ENCODE results near the gene MRPL43. TPM values are rescaled to one million over a fixed set of nuclear protein-coding genes. Genes with fewer than 3 reads are reported as not detected.
"Not testable (repeated sequence)": the region's sequence is repeated elsewhere in the genome, so short reads cannot be mapped to it uniquely, and the experiment has no call there.

MRPL43 gene
- 100 to 1,000 TPM in 2 of 3 donors, 10 to 100 TPM in 1; 94.5 to 128 (median 103) TPM for polyA plus RNA-seq (ENCODE audit: insufficient read length in 3 of 3)
- long read RNA-seq, donor 1, transcript MRPL43-203 (3 exons, 1,010 nt) = major isoform, 35 of 85 reads
- long read RNA-seq, donor 1, transcript MRPL43-204 (6 exons, 894 nt) = minor isoform, 15 of 85 reads
- long read RNA-seq, donor 1, transcript MRPL43-201 (5 exons, 747 nt) = minor isoform, 21 of 85 reads
- long read RNA-seq, donor 1, partial matches to known transcripts = 0 of 85 reads
- long read RNA-seq, donor 1, other reads (novel, unspliced or antisense) = 0 of 85 reads
- long read RNA-seq, donor 2, transcript MRPL43-203 (3 exons, 1,010 nt) = major isoform, 50 of 86 reads
- long read RNA-seq, donor 2, transcript MRPL43-212 (2 exons, 810 nt) = minor isoform, 5 of 86 reads
- long read RNA-seq, donor 2, transcript MRPL43-206 (4 exons, 866 nt) = minor isoform, 8 of 86 reads
- long read RNA-seq, donor 2, transcript MRPL43-213 (2 exons, 897 nt) = minor isoform, 6 of 86 reads
- long read RNA-seq, donor 2, partial matches to known transcripts = 14 of 86 reads
- long read RNA-seq, donor 2, other reads (novel, unspliced or antisense) = 0 of 86 reads
- long read RNA-seq, donor 3, transcript MRPL43-213 (2 exons, 897 nt) = minor isoform, 5 of 96 reads
- long read RNA-seq, donor 3, transcript MRPL43-203 (3 exons, 1,010 nt) = major isoform, 51 of 96 reads
- long read RNA-seq, donor 3, partial matches to known transcripts = 31 of 96 reads
- long read RNA-seq, donor 3, other reads (novel, unspliced or antisense) = 0 of 96 reads
- long read RNA-seq, donor 4, transcript MRPL43-203 (3 exons, 1,010 nt) = major isoform, 62 of 98 reads
- long read RNA-seq, donor 4, transcript MRPL43-204 (6 exons, 894 nt) = minor isoform, 10 of 98 reads
- long read RNA-seq, donor 4, transcript MRPL43-201 (5 exons, 747 nt) = minor isoform, 10 of 98 reads
- long read RNA-seq, donor 4, transcript MRPL43-213 (2 exons, 897 nt) = minor isoform, 7 of 98 reads
- long read RNA-seq, donor 4, partial matches to known transcripts = 0 of 98 reads
- long read RNA-seq, donor 4, other reads (novel, unspliced or antisense) = 0 of 98 reads
- long read RNA-seq, donor 5, transcript MRPL43-203 (3 exons, 1,010 nt) = major isoform, 41 of 63 reads
- long read RNA-seq, donor 5, partial matches to known transcripts = 12 of 63 reads
- long read RNA-seq, donor 5, other reads (novel, unspliced or antisense) = 0 of 63 reads
- long read RNA-seq, donor 6, transcript MRPL43-203 (3 exons, 1,010 nt) = major isoform, 32 of 41 reads
- long read RNA-seq, donor 6, partial matches to known transcripts = 0 of 41 reads
- long read RNA-seq, donor 6, other reads (novel, unspliced or antisense) = 0 of 41 reads
- long read RNA-seq, donor 7, transcript MRPL43-201 (5 exons, 747 nt) = minor isoform, 14 of 141 reads
- long read RNA-seq, donor 7, transcript MRPL43-204 (6 exons, 894 nt) = minor isoform, 12 of 141 reads
- long read RNA-seq, donor 7, transcript MRPL43-213 (2 exons, 897 nt) = minor isoform, 7 of 141 reads
- long read RNA-seq, donor 7, transcript MRPL43-203 (3 exons, 1,010 nt) = major isoform, 66 of 141 reads
- long read RNA-seq, donor 7, partial matches to known transcripts = 24 of 141 reads
- long read RNA-seq, donor 7, other reads (novel, unspliced or antisense) = 0 of 141 reads
- long read RNA-seq, donor 8, transcript MRPL43-201 (5 exons, 747 nt) = minor isoform, 5 of 44 reads
- long read RNA-seq, donor 8, transcript MRPL43-203 (3 exons, 1,010 nt) = major isoform, 26 of 44 reads
- long read RNA-seq, donor 8, partial matches to known transcripts = 5 of 44 reads
- long read RNA-seq, donor 8, other reads (novel, unspliced or antisense) = 0 of 44 reads
- long read RNA-seq, donor 9, transcript MRPL43-213 (2 exons, 897 nt) = minor isoform, 6 of 134 reads
- long read RNA-seq, donor 9, transcript MRPL43-201 (5 exons, 747 nt) = minor isoform, 19 of 134 reads
- long read RNA-seq, donor 9, transcript MRPL43-204 (6 exons, 894 nt) = minor isoform, 13 of 134 reads
- long read RNA-seq, donor 9, transcript MRPL43-203 (3 exons, 1,010 nt) = major isoform, 52 of 134 reads
- long read RNA-seq, donor 9, partial matches to known transcripts = 31 of 134 reads
- long read RNA-seq, donor 9, other reads (novel, unspliced or antisense) = 0 of 134 reads
- long read RNA-seq, donor 10, transcript MRPL43-201 (5 exons, 747 nt) = minor isoform, 18 of 244 reads
- long read RNA-seq, donor 10, transcript MRPL43-213 (2 exons, 897 nt) = minor isoform, 7 of 244 reads
- long read RNA-seq, donor 10, transcript MRPL43-204 (6 exons, 894 nt) = minor isoform, 11 of 244 reads
- long read RNA-seq, donor 10, transcript MRPL43-203 (3 exons, 1,010 nt) = major isoform, 29 of 244 reads
- long read RNA-seq, donor 10, partial matches to known transcripts = 158 of 244 reads
- long read RNA-seq, donor 10, other reads (novel, unspliced or antisense) = 9 of 244 reads
- long read RNA-seq, donor 11, transcript MRPL43-203 (3 exons, 1,010 nt) = major isoform, 40 of 51 reads
- long read RNA-seq, donor 11, partial matches to known transcripts = 0 of 51 reads
- long read RNA-seq, donor 11, other reads (novel, unspliced or antisense) = 0 of 51 reads
- long read RNA-seq, donor 12, transcript MRPL43-204 (6 exons, 894 nt) = minor isoform, 7 of 123 reads
- long read RNA-seq, donor 12, transcript MRPL43-203 (3 exons, 1,010 nt) = major isoform, 69 of 123 reads
- long read RNA-seq, donor 12, transcript MRPL43-201 (5 exons, 747 nt) = minor isoform, 17 of 123 reads
- long read RNA-seq, donor 12, transcript MRPL43-212 (2 exons, 810 nt) = minor isoform, 7 of 123 reads
- long read RNA-seq, donor 12, partial matches to known transcripts = 14 of 123 reads
- long read RNA-seq, donor 12, other reads (novel, unspliced or antisense) = 0 of 123 reads
- long read RNA-seq, donor 13, transcript MRPL43-212 (2 exons, 810 nt) = minor isoform, 5 of 71 reads
- long read RNA-seq, donor 13, transcript MRPL43-201 (5 exons, 747 nt) = minor isoform, 9 of 71 reads
- long read RNA-seq, donor 13, transcript MRPL43-203 (3 exons, 1,010 nt) = major isoform, 32 of 71 reads
- long read RNA-seq, donor 13, partial matches to known transcripts = 8 of 71 reads
- long read RNA-seq, donor 13, other reads (novel, unspliced or antisense) = 5 of 71 reads
- long read RNA-seq, donor 14 = 0 reads
- long read RNA-seq, donor 15, transcript MRPL43-204 (6 exons, 894 nt) = minor isoform, 7 of 293 reads
- long read RNA-seq, donor 15, transcript MRPL43-203 (3 exons, 1,010 nt) = major isoform, 37 of 293 reads
- long read RNA-seq, donor 15, transcript MRPL43-201 (5 exons, 747 nt) = minor isoform, 11 of 293 reads
- long read RNA-seq, donor 15, partial matches to known transcripts = 200 of 293 reads
- long read RNA-seq, donor 15, other reads (novel, unspliced or antisense) = 29 of 293 reads
- long read RNA-seq, donor 16, transcript MRPL43-203 (3 exons, 1,010 nt) = major isoform, 65 of 110 reads
- long read RNA-seq, donor 16, transcript MRPL43-212 (2 exons, 810 nt) = minor isoform, 9 of 110 reads
- long read RNA-seq, donor 16, partial matches to known transcripts = 29 of 110 reads
- long read RNA-seq, donor 16, other reads (novel, unspliced or antisense) = 0 of 110 reads

DNA sequence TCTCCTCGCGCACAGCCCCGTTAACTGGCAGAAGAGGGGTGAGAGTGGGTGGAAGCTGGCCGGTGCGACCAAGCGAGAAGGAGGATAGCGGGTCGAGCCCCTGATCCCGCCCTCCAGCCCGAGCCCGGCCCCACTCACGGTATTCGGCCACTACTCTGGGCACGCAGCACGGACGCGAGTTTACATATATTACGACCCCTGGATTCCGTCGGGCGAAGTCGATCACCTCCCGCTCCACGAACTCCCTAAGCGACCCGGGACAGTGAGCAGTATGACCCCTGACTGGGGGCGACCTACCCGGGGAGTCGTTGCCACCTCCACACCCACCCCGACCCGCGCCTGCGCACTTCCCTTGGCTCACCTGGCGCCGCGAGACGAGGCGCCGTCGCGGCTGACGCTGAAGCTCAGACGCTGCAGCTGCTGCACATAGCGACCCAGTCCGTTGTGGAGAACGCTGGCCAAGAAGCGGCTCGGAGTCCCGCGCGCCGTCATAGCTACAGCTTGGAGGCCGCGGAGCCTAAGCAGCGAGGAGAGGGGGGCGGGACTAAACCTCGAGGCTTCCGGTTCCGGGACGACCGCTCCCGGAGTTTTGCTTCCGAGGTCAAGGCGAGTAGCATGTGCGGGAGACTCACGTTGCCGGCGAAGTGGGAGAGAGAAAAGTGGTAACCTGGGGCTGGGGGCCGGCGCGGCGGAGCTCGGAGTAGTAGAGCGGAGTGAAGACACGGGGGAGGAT, at the start of gene MRPL43, which contains the start of gene TWNK:
Gene MRPL43, minus strand, starts transcription at position 546 of the 733 bp plus-strand sequence. Its CDS starts 54 bp downstream, at position 492.
Gene TWNK, plus strand, starts transcription at position 592 of the 733 bp plus-strand sequence. CDS start 668 bp downstream, outside the sequence.
- peak; percentile 82 for DNase-seq

DNA sequence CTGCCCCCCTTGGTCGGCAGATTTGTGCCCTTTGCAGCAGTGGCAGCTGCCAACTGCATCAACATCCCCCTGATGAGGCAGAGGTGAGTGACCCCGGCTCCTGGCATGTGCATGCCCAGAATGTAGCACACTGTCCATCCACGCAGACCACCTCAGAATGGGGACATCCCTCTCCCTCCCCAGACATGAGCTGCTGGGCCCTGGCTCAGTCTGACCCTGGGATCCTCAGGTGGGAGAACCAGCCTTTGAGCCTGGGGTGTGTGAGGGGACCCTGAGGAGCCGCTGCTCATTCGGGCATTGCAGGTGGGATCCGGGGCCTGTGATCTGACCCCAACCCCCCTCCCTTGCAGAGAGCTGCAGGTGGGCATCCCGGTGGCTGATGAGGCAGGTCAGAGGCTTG, 49.4 kb upstream of the MRPL43 start:
- DNase-seq = no peak

GRCh38 chr10:101035916-101036702, 48.8 kb upstream of the MRPL43 start:
- no peak for DNase-seq

- DNase-seq = no peak
These were observed 48.0 kb upstream of the MRPL43 start for GRCh38 chr10:101035314-101035713.

GRCh38 chr10:101034404-101034803, 47.1 kb upstream of the MRPL43 start:
- DNase-seq = not testable (repeated sequence)

GRCh38 chr10:101033276-101033675, 46.0 kb upstream of the MRPL43 start:
- no peak for DNase-seq

GRCh38 chr10:101032637-101033224, 45.4 kb upstream of the MRPL43 start:
- no peak for DNase-seq

GRCh38 chr10:101031796-101032636, 44.7 kb upstream of the MRPL43 start:
- DNase-seq = no peak

DNA sequence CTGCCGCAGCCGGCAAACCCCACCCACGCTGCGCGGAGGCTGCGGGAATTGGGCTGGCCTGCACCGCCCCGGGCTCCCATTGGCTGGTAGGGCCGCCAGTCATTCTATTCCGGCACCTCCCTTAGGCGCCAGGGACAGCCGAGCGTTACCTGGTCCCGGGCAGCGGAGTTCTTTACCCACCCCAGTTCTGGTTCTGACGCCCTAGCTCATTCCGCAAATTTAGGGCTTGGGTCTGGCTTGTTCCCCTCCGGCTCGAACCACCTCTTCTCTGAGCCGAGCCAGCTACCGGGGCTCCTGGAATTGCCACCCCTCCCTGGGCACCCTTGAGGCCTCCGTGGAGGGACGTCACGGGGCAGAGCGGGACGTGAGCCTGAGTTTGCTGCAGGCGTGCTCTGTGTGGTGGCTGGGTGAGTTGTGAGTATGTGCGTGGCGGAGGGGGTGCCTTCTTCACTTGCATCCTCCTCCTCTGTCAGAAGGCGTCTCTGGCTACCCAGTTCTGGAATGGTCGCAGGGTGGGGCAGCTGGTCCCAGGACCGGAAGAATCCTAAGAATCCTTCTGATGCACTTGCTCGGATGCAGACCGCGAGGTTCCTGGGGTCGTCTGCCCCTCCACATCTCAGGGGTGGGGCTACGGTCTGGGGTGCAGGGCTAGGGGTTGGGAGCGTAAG, 44.0 kb upstream of the MRPL43 start, which contains the start of the genes PDZD7 and SFXN3:
Gene PDZD7, minus strand, starts transcription at position 2 of the 668 bp plus-strand sequence. CDS start 910 bp downstream, outside the sequence.
Gene SFXN3, plus strand, starts transcription at position 107 of the 668 bp plus-strand sequence. CDS start 3,461 bp downstream, outside the sequence.
- DNase-seq = peak; percentile 90

DNA sequence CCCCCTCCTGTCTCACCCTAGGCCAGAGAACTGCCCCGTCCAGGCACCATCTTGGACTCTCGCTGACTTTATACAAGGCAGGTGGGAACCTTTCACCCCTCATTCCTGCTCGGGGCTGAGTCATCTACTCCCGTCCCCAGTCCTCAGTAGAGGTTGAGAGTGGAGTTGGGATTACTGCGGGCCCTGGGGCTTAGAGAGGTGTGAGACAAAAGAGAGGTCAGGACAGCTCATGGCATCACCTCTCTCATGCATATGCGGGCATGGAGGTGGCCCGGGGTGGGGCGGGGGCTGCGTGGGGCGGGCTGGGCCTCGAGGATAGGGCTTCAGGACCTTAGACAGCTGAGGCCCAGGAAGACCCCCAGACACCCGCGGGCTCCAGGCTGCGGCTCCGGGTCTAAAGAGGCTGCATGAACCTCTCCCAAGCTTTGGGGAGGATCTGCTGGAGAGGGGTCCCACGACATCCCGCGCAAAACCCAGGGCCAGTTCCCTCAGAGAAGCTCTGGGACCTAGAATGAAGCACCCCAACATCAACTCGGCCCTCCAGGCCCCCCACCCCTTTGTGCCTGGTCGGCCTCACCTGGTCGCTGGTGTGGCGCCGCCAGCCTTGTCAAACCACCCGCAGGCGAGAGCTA, 43.3 kb upstream of the MRPL43 start:
- no peak for DNase-seq

GRCh38 chr10:101029520-101030295, 42.4 kb upstream of the MRPL43 start:
- DNase-seq = no peak
